ENCODE measurements around the gene TMED8. TPM values are rescaled to one million over a fixed set of nuclear protein-coding genes. Genes with fewer than 3 reads are reported as not detected.

TMED8 gene
- total and polyA plus RNA-seq, 4 donors = 1.3 to 6.9 (median 4.2) TPM

DNA sequence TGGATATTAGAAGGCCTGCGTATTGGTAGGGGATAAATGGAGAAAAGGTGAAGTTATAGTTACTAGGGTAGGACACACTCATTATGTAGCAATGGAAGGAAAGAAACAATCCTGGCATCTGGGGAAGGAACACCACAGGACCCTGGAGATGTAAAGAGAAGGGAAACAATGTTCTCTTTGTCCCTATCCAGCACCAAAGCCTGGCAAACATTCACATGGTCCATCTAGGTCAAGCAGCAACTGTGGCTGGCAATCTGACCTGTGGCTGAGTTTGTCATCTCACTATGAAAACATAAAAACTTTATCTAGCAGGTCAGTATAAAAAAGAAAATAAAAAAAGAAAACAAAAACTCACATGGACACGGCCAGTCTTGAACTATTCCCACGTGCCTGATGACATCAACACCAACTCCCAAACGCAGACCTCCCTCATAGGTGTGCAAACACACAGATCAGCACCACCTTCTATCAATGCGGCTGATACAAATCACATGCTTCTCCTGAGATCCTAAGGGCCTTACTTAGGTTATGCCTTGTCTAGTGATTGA, 58.8 kb downstream of the TMED8 start:
- H3K9me3 ChIP-seq (ENCODE audit: control insufficient read depth in 4 of 4, low read length in 3 of 4) = no peaks in the 10 kb centered on the region
- TF ChIP-seq JUND (IDR thresholded peaks at IDR 0.05) = no peak
- peak in 1 of 2 donors; percentile 11 for TF ChIP-seq HNF4A (conservative IDR thresholded peaks at IDR 0.05)
- no peak for DNase-seq (ENCODE audit: low spot score)
- H3K4me1 ChIP-seq (ENCODE audit: control insufficient read depth in 4 of 4, insufficient read depth in 4 of 4, low read length in 3 of 4) = peaks cover 4 to 52% (median 45%) of the 10 kb centered on the region in 4 donors
- no peaks in the 10 kb centered on the region for H3K36me3 ChIP-seq (ENCODE audit: control insufficient read depth in 4 of 4, insufficient read depth in 3 of 4, low read depth in 1 of 4, low read length in 3 of 4)
- peak overlapping the region in 1 of 2 donors; percentile 21 for H3K27ac ChIP-seq (ENCODE audit: low read depth in 1 of 2, low read length in 2 of 2)
- no peaks in the 10 kb centered on the region for H3K27me3 ChIP-seq (ENCODE audit: control insufficient read depth in 4 of 4, insufficient read depth in 4 of 4, low read length in 3 of 4)
- WGBS = 47% methylated on average over 5 of the region's 5 CpGs
- no peak overlapping the region for H3K4me3 ChIP-seq (ENCODE audit: low read depth in 1 of 3, low read length in 3 of 3)
- no peak overlapping the region for H3K9ac ChIP-seq (ENCODE audit: low read depth in 1 of 2, low read length in 2 of 2)

DNA sequence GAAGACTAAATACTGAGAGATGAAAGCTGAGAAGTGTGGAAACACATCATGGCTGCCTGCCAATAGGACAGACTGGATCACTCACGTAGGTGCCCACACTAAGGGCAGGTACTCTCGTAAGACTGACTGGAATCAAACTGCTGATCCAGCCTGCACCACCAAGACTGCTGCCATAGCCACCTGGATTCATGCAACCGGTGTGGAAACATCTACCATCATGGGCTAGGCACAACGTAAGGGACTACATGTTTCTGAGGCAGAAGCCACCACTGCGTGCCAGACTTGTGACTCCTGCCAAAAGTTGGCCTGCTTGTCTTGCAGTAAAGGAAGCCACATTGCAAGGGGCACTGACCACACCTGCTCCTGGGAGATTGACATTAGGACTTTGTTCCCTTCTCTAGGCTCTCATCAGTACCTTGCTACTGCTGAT, 60.0 kb downstream of the TMED8 start:
- Histone ChIP-seq H3K4me3 (ENCODE audit: low read depth in 1 of 3, low read length in 3 of 3) (no peak overlapping the region), H3K27me3 (ENCODE audit: control insufficient read depth in 4 of 4, insufficient read depth in 4 of 4, low read length in 3 of 4) (no peaks in the 10 kb centered on the region), H3K9me3 (ENCODE audit: control insufficient read depth in 4 of 4, low read length in 3 of 4) (no peaks in the 10 kb centered on the region), H3K9ac (ENCODE audit: low read depth in 1 of 2, low read length in 2 of 2) (no peak overlapping the region), H3K4me1 (ENCODE audit: control insufficient read depth in 4 of 4, insufficient read depth in 4 of 4, low read length in 3 of 4) (peaks cover 1 to 40% (median 33%) of the 10 kb centered on the region in 4 donors), H3K36me3 (ENCODE audit: control insufficient read depth in 4 of 4, insufficient read depth in 3 of 4, low read depth in 1 of 4, low read length in 3 of 4) (no peaks in the 10 kb centered on the region), H3K27ac (ENCODE audit: low read depth in 1 of 2, low read length in 2 of 2) (peak overlapping the region; percentile 25 to 42)
- TF ChIP-seq JUND (IDR thresholded peaks at IDR 0.05) = no peak
- no peak for TF ChIP-seq HNF4A (conservative IDR thresholded peaks at IDR 0.05)
- TF ChIP-seq, protein P1, sequence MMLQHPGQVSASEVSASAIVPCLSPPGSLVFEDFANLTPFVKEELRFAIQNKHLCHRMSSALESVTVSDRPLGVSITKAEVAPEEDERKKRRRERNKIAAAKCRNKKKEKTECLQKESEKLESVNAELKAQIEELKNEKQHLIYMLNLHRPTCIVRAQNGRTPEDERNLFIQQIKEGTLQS (IDR thresholded peaks at IDR 0.05) = no peak
- TF ChIP-seq, protein P2, sequence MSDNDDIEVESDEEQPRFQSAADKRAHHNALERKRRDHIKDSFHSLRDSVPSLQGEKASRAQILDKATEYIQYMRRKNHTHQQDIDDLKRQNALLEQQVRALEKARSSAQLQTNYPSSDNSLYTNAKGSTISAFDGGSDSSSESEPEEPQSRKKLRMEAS (IDR thresholded peaks at IDR 0.05) = no peak
- no peak for TF ChIP-seq GABPA (IDR thresholded peaks at IDR 0.05 in 1 of 2, conservative IDR thresholded peaks at IDR 0.05 in 1 of 2)
- TF ChIP-seq YY1 (IDR thresholded peaks at IDR 0.05) = no peak
- TF ChIP-seq, protein P3, sequence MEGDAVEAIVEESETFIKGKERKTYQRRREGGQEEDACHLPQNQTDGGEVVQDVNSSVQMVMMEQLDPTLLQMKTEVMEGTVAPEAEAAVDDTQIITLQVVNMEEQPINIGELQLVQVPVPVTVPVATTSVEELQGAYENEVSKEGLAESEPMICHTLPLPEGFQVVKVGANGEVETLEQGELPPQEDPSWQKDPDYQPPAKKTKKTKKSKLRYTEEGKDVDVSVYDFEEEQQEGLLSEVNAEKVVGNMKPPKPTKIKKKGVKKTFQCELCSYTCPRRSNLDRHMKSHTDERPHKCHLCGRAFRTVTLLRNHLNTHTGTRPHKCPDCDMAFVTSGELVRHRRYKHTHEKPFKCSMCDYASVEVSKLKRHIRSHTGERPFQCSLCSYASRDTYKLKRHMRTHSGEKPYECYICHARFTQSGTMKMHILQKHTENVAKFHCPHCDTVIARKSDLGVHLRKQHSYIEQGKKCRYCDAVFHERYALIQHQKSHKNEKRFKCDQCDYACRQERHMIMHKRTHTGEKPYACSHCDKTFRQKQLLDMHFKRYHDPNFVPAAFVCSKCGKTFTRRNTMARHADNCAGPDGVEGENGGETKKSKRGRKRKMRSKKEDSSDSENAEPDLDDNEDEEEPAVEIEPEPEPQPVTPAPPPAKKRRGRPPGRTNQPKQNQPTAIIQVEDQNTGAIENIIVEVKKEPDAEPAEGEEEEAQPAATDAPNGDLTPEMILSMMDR (IDR thresholded peaks at IDR 0.05; ENCODE audit: low read depth, low read length, missing input control) = no peak
- no peak for TF ChIP-seq TAF1 (conservative IDR thresholded peaks at IDR 0.05)
- WGBS = 57% methylated on average over 5 of the region's 5 CpGs
- no peak for DNase-seq (ENCODE audit: low spot score)

DNA sequence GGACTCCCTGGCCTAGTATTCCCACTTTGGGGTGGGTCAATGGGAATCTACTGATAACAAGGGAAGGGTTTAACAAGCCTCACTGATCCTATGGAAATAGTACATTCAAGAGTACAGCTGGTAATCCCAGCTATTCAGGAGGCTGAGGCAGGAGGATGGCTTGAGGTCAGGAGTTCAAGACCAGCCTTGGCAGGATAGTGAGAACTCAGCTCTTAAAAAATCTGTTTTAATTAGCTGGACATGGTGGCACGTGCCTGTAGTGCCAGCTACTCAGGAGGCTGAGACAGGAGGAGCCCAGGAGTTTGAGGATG, 60.7 kb downstream of the TMED8 start:
- H3K36me3 ChIP-seq (ENCODE audit: control insufficient read depth in 4 of 4, insufficient read depth in 3 of 4, low read depth in 1 of 4, low read length in 3 of 4) = no peaks in the 10 kb centered on the region
- H3K27me3 ChIP-seq (ENCODE audit: control insufficient read depth in 4 of 4, insufficient read depth in 4 of 4, low read length in 3 of 4) = no peaks in the 10 kb centered on the region
- no peak overlapping the region for H3K4me3 ChIP-seq (ENCODE audit: low read depth in 1 of 3, low read length in 3 of 3)
- WGBS = 60% methylated on average over 1 of the region's 1 CpG
- H3K9me3 ChIP-seq (ENCODE audit: control insufficient read depth in 4 of 4, low read length in 3 of 4) = no peaks in the 10 kb centered on the region
- H3K9ac ChIP-seq (ENCODE audit: low read depth in 1 of 2, low read length in 2 of 2) = no peak overlapping the region
- TF ChIP-seq, protein P2 (IDR thresholded peaks at IDR 0.05) = no peak
- TF ChIP-seq FOXA2 (IDR thresholded peaks at IDR 0.05) (no peak), TAF1 (conservative IDR thresholded peaks at IDR 0.05) (no peak), HNF4A (conservative IDR thresholded peaks at IDR 0.05) (no peak), RXRA (IDR thresholded peaks at IDR 0.05) (no peak), SP1 (IDR thresholded peaks at IDR 0.05) (no peak), GABPA (IDR thresholded peaks at IDR 0.05 in 1 of 2, conservative IDR thresholded peaks at IDR 0.05 in 1 of 2) (no peak), NR2F2 (IDR thresholded peaks at IDR 0.05) (no peak), RAD21 (IDR thresholded peaks at IDR 0.05) (no peak), EGR1 (IDR thresholded peaks at IDR 0.05; ENCODE audit: low read depth in 2 of 2) (no peak), YY1 (IDR thresholded peaks at IDR 0.05) (no peak), JUND (IDR thresholded peaks at IDR 0.05) (no peak), HNF4G (IDR thresholded peaks at IDR 0.05) (no peak)
- TF ChIP-seq, protein P4, sequence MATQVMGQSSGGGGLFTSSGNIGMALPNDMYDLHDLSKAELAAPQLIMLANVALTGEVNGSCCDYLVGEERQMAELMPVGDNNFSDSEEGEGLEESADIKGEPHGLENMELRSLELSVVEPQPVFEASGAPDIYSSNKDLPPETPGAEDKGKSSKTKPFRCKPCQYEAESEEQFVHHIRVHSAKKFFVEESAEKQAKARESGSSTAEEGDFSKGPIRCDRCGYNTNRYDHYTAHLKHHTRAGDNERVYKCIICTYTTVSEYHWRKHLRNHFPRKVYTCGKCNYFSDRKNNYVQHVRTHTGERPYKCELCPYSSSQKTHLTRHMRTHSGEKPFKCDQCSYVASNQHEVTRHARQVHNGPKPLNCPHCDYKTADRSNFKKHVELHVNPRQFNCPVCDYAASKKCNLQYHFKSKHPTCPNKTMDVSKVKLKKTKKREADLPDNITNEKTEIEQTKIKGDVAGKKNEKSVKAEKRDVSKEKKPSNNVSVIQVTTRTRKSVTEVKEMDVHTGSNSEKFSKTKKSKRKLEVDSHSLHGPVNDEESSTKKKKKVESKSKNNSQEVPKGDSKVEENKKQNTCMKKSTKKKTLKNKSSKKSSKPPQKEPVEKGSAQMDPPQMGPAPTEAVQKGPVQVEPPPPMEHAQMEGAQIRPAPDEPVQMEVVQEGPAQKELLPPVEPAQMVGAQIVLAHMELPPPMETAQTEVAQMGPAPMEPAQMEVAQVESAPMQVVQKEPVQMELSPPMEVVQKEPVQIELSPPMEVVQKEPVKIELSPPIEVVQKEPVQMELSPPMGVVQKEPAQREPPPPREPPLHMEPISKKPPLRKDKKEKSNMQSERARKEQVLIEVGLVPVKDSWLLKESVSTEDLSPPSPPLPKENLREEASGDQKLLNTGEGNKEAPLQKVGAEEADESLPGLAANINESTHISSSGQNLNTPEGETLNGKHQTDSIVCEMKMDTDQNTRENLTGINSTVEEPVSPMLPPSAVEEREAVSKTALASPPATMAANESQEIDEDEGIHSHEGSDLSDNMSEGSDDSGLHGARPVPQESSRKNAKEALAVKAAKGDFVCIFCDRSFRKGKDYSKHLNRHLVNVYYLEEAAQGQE (IDR thresholded peaks at IDR 0.05) = no peak
- TF ChIP-seq, protein P3 (IDR thresholded peaks at IDR 0.05; ENCODE audit: low read depth, low read length, missing input control) = no peak
- TF ChIP-seq, protein P1 (IDR thresholded peaks at IDR 0.05) = no peak
- no peak overlapping the region for H3K27ac ChIP-seq (ENCODE audit: low read depth in 1 of 2, low read length in 2 of 2)
- DNase-seq (ENCODE audit: low spot score) = no peak
- H3K4me1 ChIP-seq (ENCODE audit: control insufficient read depth in 4 of 4, insufficient read depth in 4 of 4, low read length in 3 of 4) = peaks cover 1 to 37% (median 32%) of the 10 kb centered on the region in 4 donors

All from liver (tissue), 9 donors.